ENCODE results near the gene KIF26B.

- no peak for TF ChIP-seq EZH2 (IDR thresholded peaks at IDR 0.05; ENCODE audit: insufficient read depth, poor library complexity, severe bottlenecking)
- TF ChIP-seq EZH2phosphoT487 (IDR thresholded peaks at IDR 0.05; ENCODE audit: insufficient read depth, low read depth), result no peak
Observed at GRCh38 chr1:245677461-245678240, 522.9 kb downstream of the KIF26B start.

Data from GM23248 (cell line).